Neuron (in vitro differentiated cells): Measurements from ENCODE around the gene SLC2A4.
A peak's percentile ranks its signal among the peaks of the same experiment; 100 is the strongest.

Experiments
- H2AFZ ChIP-seq: one replicate; pipeline ENCODE4 v1.6.1; 2013; ENCODE audit warnings: low read depth, mild to moderate bottlenecking, inconsistent platforms, low read length, moderate library complexity
- H3K27me3 ChIP-seq: one replicate; pipeline ENCODE4 v1.6.1; 2013; ENCODE audit warnings: low read length; ENCODE audit not compliant: insufficient read depth
- H3K36me3 ChIP-seq: one replicate; pipeline ENCODE4 v1.6.1; 2013; ENCODE audit warnings: low read length; ENCODE audit not compliant: insufficient read depth
- H3K4me1 ChIP-seq: one replicate; pipeline ENCODE4 v1.6.1; 2013; ENCODE audit warnings: low read length; ENCODE audit not compliant: insufficient read depth
- H3K4me3 ChIP-seq: 2 replicates; pipeline ENCODE4 v1.5.1; 2013; ENCODE audit warnings: mild to moderate bottlenecking, low read length, moderate library complexity
- H3K9me3 ChIP-seq: one replicate; pipeline ENCODE4 v1.6.1; 2013; ENCODE audit warnings: low read length

Gene SLC2A4

GRCh38 chr17:7290685-7291084 is 9.2 kb downstream of the SLC2A4 start:
- Histone ChIP-seq H3K4me3 (no peak overlapping the region), H3K4me1 (peaks cover 12% of the 10 kb centered on the region), H2AFZ (no peak overlapping the region), H3K36me3 (no peaks in the 10 kb centered on the region), H3K9me3 (no peaks in the 10 kb centered on the region), H3K27me3 (peaks cover 33% of the 10 kb centered on the region)

DNA sequence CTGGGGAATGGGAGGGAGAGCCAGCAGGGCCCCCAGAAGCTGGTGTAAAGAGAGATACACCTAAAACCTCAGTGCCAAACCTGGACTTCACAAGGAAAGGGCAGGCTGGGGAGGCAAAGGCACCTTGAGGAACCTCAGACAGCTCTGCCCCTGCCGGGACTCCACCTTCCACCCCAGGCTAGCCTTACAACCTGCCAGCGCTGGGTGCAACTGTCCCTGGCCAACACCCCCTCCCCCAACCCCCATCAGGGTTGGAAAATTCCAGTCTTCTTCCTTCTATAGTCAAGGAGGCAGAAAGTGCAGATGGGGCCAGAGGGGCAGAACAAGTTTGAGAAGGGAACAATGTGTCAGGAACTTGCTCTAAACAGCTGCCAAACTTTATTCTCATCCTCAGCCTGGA is 10.7 kb downstream of the SLC2A4 start:
- Histone ChIP-seq H2AFZ (no peak overlapping the region), H3K9me3 (no peaks in the 10 kb centered on the region), H3K36me3 (no peaks in the 10 kb centered on the region), H3K4me3 (no peak overlapping the region), H3K27me3 (peaks cover 41% of the 10 kb centered on the region), H3K4me1 (peaks cover 18% of the 10 kb centered on the region)

- peaks cover 41% of the 10 kb centered on the region for H3K27me3 ChIP-seq
- H3K4me1 ChIP-seq, result peaks cover 18% of the 10 kb centered on the region
These were observed 11.2 kb downstream of the SLC2A4 start for GRCh38 chr17:7292729-7293128.

DNA sequence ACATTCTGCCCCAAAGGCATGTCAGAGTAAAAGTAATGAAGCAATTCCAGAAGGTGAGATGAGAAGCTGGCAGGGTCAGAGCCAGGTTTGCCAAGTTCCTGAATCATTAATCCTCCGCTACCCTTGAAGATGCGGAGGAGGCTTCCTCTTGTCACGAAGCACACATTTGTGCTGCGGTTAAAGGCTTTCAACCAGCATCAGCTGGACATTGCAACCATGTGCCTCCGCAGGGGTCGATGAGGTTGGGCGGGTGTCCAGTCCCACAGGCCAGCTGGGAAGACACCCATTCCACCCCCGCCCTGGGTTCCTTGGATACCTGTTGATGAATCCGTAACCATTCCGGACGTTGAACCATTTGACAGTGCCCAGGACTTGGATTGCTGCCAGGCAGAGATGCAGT is 11.6 kb downstream of the SLC2A4 start:
- H3K9me3 ChIP-seq, result no peaks in the 10 kb centered on the region
- H3K36me3 ChIP-seq, result no peaks in the 10 kb centered on the region
- H2AFZ ChIP-seq, result no peak overlapping the region
- no peak overlapping the region for H3K4me3 ChIP-seq
- H3K4me1 ChIP-seq, result peaks cover 18% of the 10 kb centered on the region
- peaks cover 41% of the 10 kb centered on the region for H3K27me3 ChIP-seq

More at GRCh38 chr17:7292729-7293128, 11.2 kb downstream of the SLC2A4 start:
- no peak overlapping the region for H2AFZ ChIP-seq
- no peaks in the 10 kb centered on the region for H3K36me3 ChIP-seq
- H3K9me3 ChIP-seq, result no peaks in the 10 kb centered on the region
- H3K4me3 ChIP-seq, result no peak overlapping the region

DNA sequence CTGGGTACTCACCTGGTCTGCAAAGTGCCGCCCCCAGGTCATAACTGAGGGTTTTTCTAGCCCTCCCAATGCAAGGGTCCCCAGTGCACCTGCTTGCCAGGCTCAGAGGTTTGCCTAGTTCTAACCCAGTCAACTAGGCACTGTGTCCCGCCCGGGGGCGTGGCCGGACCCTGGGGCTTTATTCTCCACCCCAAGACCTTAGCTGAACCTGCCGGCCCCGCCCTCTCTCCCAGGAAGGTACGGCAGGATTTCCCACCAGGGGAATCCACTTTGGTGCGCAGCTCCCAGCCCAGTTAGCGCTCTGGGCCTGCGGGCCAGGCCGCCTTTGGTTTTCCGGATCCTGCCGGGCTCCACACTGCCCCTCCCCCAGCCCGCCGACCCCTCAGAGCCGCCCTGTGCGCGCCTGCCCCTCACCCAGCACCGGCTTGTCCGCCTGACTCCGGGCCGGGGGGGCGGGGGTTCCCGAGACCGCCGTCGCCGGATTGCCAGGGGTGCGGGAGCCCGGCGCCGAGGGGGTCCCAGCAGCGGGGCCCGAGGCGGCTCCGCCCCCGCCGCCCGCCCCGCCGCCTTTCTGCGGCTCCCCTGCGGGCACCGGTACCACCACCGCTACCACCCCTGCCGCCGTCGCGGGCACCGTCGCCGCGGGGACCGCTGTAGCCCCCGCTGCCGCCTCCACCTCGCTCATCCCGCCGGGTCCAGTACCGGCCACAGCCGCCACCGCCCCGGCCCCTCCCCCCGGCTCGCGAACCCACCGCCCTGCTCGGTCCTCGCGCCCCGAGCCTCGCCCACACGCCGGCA is 12.5 kb downstream of the SLC2A4 start:
- peak overlapping the region; percentile 4 for H3K4me3 ChIP-seq
- H3K4me1 ChIP-seq, result peaks cover 18% of the 10 kb centered on the region
- no peaks in the 10 kb centered on the region for H3K36me3 ChIP-seq
- peak overlapping the region; percentile 3 for H2AFZ ChIP-seq
- H3K27me3 ChIP-seq, result peaks cover 41% of the 10 kb centered on the region
- no peaks in the 10 kb centered on the region for H3K9me3 ChIP-seq

GRCh38 chr17:7294614-7295153 is 13.2 kb downstream of the SLC2A4 start, which contains the start of gene YBX2:
YBX2 (minus strand) TSS chr17:7294639; CDS start chr17:7294500, 139 bp downstream.
- peaks cover 42% of the 10 kb centered on the region for H3K27me3 ChIP-seq

DNA sequence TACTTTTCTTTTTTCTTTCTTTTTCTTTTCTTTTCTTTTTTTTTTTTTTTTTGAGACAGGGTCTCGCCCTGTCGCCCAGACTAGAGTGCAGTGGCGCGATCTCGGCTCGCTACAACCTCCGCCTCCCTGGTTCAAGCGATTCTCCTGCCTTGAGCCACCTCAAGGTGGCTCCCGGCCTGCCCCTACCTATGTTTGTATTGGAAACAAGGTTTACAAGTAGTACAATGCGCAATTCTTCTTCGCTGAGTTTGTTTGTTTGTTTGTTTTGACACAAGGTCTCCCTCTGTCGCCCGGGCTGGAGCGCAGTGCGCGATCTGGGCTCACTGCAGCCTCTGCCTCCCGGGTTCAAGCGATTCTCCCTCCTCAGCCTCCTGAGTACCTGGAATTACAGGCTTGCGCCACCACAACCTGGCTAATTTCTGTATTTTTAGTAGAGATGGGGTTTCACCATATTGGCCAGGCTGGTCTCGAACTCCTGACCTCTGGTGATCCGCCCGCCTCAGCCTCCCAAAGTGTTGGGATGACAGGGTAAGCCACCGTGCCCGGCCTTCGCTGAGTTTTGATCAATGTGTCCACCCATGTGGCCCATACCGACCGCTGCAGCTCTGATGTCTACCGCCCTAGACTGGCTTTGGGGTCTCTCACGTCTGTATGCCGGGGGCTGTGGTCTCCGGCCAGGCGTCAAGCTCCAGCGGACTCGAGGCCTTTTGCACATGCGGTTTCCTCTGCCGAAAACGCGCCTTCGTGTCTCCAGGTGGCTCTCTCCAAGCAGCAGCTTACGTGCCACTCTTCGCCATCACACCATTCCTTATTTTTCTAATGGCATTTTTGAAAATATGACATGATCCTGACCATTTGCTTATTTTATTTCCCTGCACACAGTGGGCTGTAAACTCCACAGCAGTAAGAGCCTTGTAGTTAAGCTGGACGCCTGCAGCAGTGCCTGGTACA is 14.0 kb downstream of the SLC2A4 start:
- H3K36me3 ChIP-seq, result no peaks in the 10 kb centered on the region
- H3K4me3 ChIP-seq, result no peak overlapping the region
- peaks cover 18% of the 10 kb centered on the region for H3K4me1 ChIP-seq
- no peak overlapping the region for H2AFZ ChIP-seq
- H3K27me3 ChIP-seq, result peaks cover 49% of the 10 kb centered on the region
- no peaks in the 10 kb centered on the region for H3K9me3 ChIP-seq

More at GRCh38 chr17:7294614-7295153, 13.2 kb downstream of the SLC2A4 start, which contains the start of gene YBX2:
- Histone ChIP-seq H3K36me3 (no peaks in the 10 kb centered on the region), H3K4me3 (peak within 1 kb of the TSS; percentile 30), H3K4me1 (peaks cover 18% of the 10 kb centered on the region), H3K9me3 (no peaks in the 10 kb centered on the region), H2AFZ (peak within 1 kb of the TSS; percentile 3)

GRCh38 chr17:7296189-7296861 is 14.8 kb downstream of the SLC2A4 start:
- peaks cover 50% of the 10 kb centered on the region for H3K27me3 ChIP-seq

DNA sequence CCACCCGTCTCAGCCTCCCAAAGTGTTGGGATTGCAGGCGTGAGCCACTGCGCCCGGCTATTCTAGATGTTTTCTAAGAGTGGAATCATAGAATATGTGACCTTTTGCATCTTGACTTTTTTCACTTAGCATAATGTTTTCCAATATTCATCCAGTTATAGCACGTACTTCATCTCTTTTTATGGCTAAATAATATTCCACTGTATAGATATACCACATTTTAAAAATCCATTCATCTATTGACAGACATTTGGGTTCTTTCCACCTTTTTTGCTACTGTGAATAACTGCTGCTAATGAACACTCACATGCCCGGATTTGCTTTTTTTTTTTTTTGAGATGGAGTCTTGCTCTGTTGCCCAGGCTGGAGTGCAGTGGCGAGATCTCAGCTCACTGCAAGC is 22.7 kb downstream of the SLC2A4 start:
- Histone ChIP-seq H3K4me1 (peaks cover 5% of the 10 kb centered on the region), H3K9me3 (no peaks in the 10 kb centered on the region), H3K4me3 (no peak overlapping the region), H3K36me3 (no peaks in the 10 kb centered on the region), H3K27me3 (peaks cover 9% of the 10 kb centered on the region), H2AFZ (no peak overlapping the region)

More at GRCh38 chr17:7296189-7296861, 14.8 kb downstream of the SLC2A4 start:
- H2AFZ ChIP-seq, result no peak overlapping the region
- no peaks in the 10 kb centered on the region for H3K9me3 ChIP-seq
- no peaks in the 10 kb centered on the region for H3K36me3 ChIP-seq
- no peak overlapping the region for H3K4me3 ChIP-seq
- H3K4me1 ChIP-seq, result peaks cover 18% of the 10 kb centered on the region

GRCh38 chr17:7306911-7307685 is 25.6 kb downstream of the SLC2A4 start, which contains the start of gene EIF5A:
EIF5A (plus strand) TSS chr17:7307628; CDS start chr17:7309636, 2,008 bp downstream.
- Histone ChIP-seq H3K4me1 (peaks cover 7% of the 10 kb centered on the region), H3K36me3 (peaks cover 22% of the 10 kb centered on the region), H3K9me3 (no peaks in the 10 kb centered on the region), H2AFZ (peak within 1 kb of the TSS; percentile 58), H3K27me3 (no peaks in the 10 kb centered on the region), H3K4me3 (peak within 1 kb of the TSS; percentile 90)

DNA sequence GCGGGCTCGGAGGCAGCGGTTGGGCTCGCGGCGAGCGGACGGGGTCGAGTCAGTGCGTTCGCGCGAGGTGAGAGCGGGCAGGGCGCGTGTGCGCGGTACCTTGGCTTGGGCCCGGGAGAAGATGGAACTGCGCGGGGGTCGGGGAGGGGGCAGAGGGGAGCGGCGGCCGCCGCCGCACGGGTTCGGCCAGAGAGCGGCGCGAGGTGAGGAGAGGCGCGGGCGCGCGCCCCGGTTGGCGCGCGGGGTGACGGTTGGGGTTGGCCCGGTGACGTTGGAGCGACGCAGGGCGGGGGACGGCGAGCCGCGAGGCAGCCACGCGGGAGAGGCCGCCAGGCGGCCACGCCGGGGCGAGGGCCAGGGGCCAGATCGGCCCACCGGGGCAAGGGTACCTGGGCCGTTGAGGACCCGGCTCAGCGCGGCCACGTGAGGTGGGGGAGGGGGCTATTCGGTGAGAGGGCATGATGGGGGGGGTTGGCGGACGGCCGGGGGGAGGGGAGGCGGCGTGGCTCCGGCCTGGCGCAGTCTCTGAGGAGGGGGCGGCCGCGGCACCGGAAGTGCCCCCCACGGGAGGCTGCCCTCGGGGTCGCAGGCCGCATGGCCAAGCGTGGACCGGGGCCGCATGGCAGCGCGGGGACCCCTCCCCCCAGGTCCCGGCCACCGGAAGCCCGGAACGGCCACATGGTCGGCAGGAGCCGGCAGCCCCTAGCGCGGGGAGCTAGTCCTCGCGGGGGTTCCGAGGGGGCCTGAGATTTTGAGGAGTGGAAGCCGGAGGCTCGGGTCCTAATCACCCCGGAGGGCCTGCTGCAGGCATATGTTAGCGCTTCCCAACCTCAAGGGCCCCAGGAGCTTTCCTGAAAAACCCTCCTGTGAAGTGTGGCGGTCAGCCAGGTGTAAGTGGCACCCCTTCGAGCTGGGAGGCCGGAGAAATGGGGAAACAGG is 26.4 kb downstream of the SLC2A4 start:
- H3K4me3 ChIP-seq, result peak overlapping the region; percentile 90
- H3K36me3 ChIP-seq, result peaks cover 29% of the 10 kb centered on the region

More for the DNA sequence above, 26.4 kb downstream of the SLC2A4 start:
- Histone ChIP-seq H3K27me3 (no peaks in the 10 kb centered on the region), H2AFZ (no peak overlapping the region), H3K4me1 (peaks cover 10% of the 10 kb centered on the region), H3K9me3 (no peaks in the 10 kb centered on the region)
